K562 (cell line): ENCODE results near the gene PSMA6. TPM values are rescaled to one million over a fixed set of nuclear protein-coding genes. Genes with fewer than 3 reads are reported as not detected.
A peak's percentile ranks its signal among the peaks of the same experiment; 100 is the strongest.

ENCODE experiments used
- CBFA2T2 ChIP-seq: fragments of 450-650 bp; conservative IDR thresholded peaks from 2 replicates; pipeline ENCODE4 v1.6.1; 2017; ENCODE audit warnings: mild to moderate bottlenecking
- CREBBP ChIP-seq: IDR thresholded peaks from one replicate; pipeline ENCODE4 v1.6.1; 2012; ENCODE audit warnings: low read depth, mild to moderate bottlenecking, control low read depth, inconsistent platforms, low read length
- DNMT1 ChIP-seq: fragments of 450-650 bp; IDR thresholded peaks from 2 replicates; pipeline ENCODE4 v1.6.1; 2016; ENCODE audit warnings: antibody characterized with exemption, mild to moderate bottlenecking
- GABPB1 ChIP-seq: sonication (generic); formaldehyde crosslinking; IDR thresholded peaks from 2 replicates; pipeline ENCODE4 v1.8.0; 2022; ENCODE audit warnings: mild to moderate bottlenecking, missing genetic modification reagents
- IRF9 ChIP-seq: fragments of 450-650 bp; IDR thresholded peaks from 2 replicates; pipeline ENCODE4 v1.6.1; 2016; ENCODE audit warnings: missing biosample characterization, missing genetic modification characterization
- JUNB ChIP-seq: fragments of 450-650 bp; formaldehyde crosslinking; conservative IDR thresholded peaks from 2 replicates; pipeline ENCODE4 v1.4.0; 2020; ENCODE audit warnings: mild to moderate bottlenecking
- JUND ChIP-seq, 2 experiments: IDR thresholded peaks; 2 replicates in 1 of 2; 3 replicates in 1 of 2; pipeline ENCODE4 v1.6.1; 2011; ENCODE audit warnings: borderline replicate concordance in 2 of 2, low read depth in 2 of 2, low read length in 2 of 2, improper control_type of control experiment in 1 of 2, missing biosample characterization in 1 of 2, missing genetic modification characterization in 1 of 2, missing genetic modification reagents in 1 of 2
- KAT8 ChIP-seq: fragments of 450-650 bp; IDR thresholded peaks from 2 replicates; pipeline ENCODE4 v1.6.1; 2016; ENCODE audit warnings: low read depth, mild to moderate bottlenecking
- KLF13 ChIP-seq: fragments of 450-650 bp; IDR thresholded peaks from 2 replicates; pipeline ENCODE4 v1.6.1; 2016; ENCODE audit warnings: missing genetic modification characterization, low read depth, mild to moderate bottlenecking, missing compliant biosample characterization, moderate library complexity, borderline replicate concordance
- PHF21A ChIP-seq: fragments of 450-650 bp; IDR thresholded peaks from 2 replicates; pipeline ENCODE4 v1.6.1; 2017; ENCODE audit warnings: low read depth, borderline replicate concordance
- TEAD1 ChIP-seq, 2 experiments: fragments of 450-650 bp in 1 of 2; sonication (generic) in 1 of 2; formaldehyde crosslinking; IDR thresholded peaks; 2 replicates each; pipeline versions ENCODE4 v1.4.0 to v1.8.0; 2020 to 2022; ENCODE audit warnings: mild to moderate bottlenecking in 2 of 2, missing genetic modification reagents in 1 of 2
- VEZF1 ChIP-seq: fragments of 200-800 bp; sonication (Bioruptor generic); IDR thresholded peaks from 2 replicates; pipeline ENCODE4 v1.6.1; 2017; ENCODE audit warnings: missing genetic modification characterization, missing compliant biosample characterization
- ZBTB11 ChIP-seq, 3 experiments: fragments of 200-800 bp in 1 of 3; fragments of 250-450 bp in 1 of 3; fragments of 450-650 bp in 1 of 3; sonication (Bioruptor Pico) in 1 of 3; sonication (Bioruptor generic) in 1 of 3; formaldehyde crosslinking in 1 of 3; IDR thresholded peaks; 2 replicates each; pipeline versions ENCODE4 v1.6.1 to v1.8.0; 2016 to 2022; ENCODE audit warnings: mild to moderate bottlenecking in 2 of 3, missing genetic modification characterization in 2 of 3, missing compliant biosample characterization in 1 of 3, moderate library complexity in 1 of 3
- ZBTB2 ChIP-seq: fragments of 450-650 bp; IDR thresholded peaks from 2 replicates; pipeline ENCODE4 v1.6.1; 2016; ENCODE audit warnings: antibody characterized with exemption
- ZFP1 ChIP-seq: fragments of 450-650 bp; formaldehyde crosslinking; IDR thresholded peaks from 2 replicates; pipeline ENCODE4 v1.4.0; 2020; ENCODE audit warnings: mild to moderate bottlenecking, mixed read lengths
- ZKSCAN1 ChIP-seq: fragments of 150-350 bp; IDR thresholded peaks from 2 replicates; pipeline ENCODE4 v1.6.1; 2016; ENCODE audit warnings: low read depth, low read length
- ZNF707 ChIP-seq: fragments of 250-450 bp; sonication (Bioruptor Pico); conservative IDR thresholded peaks from 2 replicates; pipeline ENCODE4 v1.8.0; 2022; ENCODE audit warnings: inconsistent platforms, mild to moderate bottlenecking, moderate library complexity
- ZNF766 ChIP-seq: fragments of 200-800 bp; sonication (Bioruptor generic); conservative IDR thresholded peaks from 2 replicates; pipeline ENCODE4 v1.6.1; 2016; ENCODE audit warnings: missing genetic modification characterization, missing compliant biosample characterization
- polyA plus RNA-seq, 8 experiments: library from polyadenylated mRNA; depleted of rRNA in 4 of 8; stranded (reverse) in 5 of 8; unstranded in 3 of 8; fragments of >200 nt; fragmentation: Nextera tagmentation in 2 of 8; fragmentation: Illumina TruSeq in 1 of 8; extraction: Ambion mirVana in 2 of 8; extraction: Trizol in 1 of 8; gene quantifications; 2 replicates each; pipeline versions ENCODE4 v1.2.1 to v1.2.3, GENCODE V29; 2011 to 2014; ENCODE audit warnings: inconsistent platforms in 1 of 8, missing spikeins in 1 of 8
- total RNA-seq, 7 experiments: library from RNA; depleted of rRNA in 6 of 7; stranded (reverse); fragments of >200 nt in 6 of 7; fragmentation: Illumina TruSeq in 2 of 7; extraction: Trizol in 2 of 7; gene quantifications; 2 replicates each; pipeline versions ENCODE4 v1.2.1 to v1.2.3, GENCODE V29; 2011 to 2021; ENCODE audit warnings: low replicate concordance in 1 of 7

Gene PSMA6
- total and polyA plus RNA-seq, 9 of the 15 experiments (the other 6 are each of a cell fraction or from before 2014, with no cell fraction given) = 210 to 952 (median 288) TPM

- TF ChIP-seq ZBTB11 (CRISPR knock-in tag; IDR thresholded peaks at IDR 0.05) (0 out of 6 replicates have a peak, but pooled peaks of 1 of the 3 experiments have one; percentile 19), CBFA2T2 (no peak), PHF21A (0 out of 2 replicates have a peak, but pooled peaks have one; percentile 52), GABPB1 (CRISPR knock-in tag) (no peak), IRF9 (no peak), DNMT1 (no peak), JUND (IDR thresholded peaks at IDR 0.05; ENCODE audit: borderline replicate concordance, low read depth, low read length) (peak; percentile 39; the same call in 1 of the 2 replicates), JUND (tag; IDR thresholded peaks at IDR 0.05; ENCODE audit: borderline replicate concordance, low read depth, low read length) (no peak; the same call in 2 of the 3 replicates), CREBBP (no peak), ZBTB2 (peak; percentile 31; the same call in 1 of the 2 replicates), JUNB (no peak), ZKSCAN1 (no peak), ZNF766 (CRISPR knock-in tag) (no peak), ZFP1 (CRISPR knock-in tag) (no peak), KLF13 (no peak), ZNF707 (CRISPR knock-in tag) (no peak), KAT8 (no peak), VEZF1 (CRISPR knock-in tag) (peak; percentile 59; the same call in 1 of the 2 replicates), TEAD1 (CRISPR knock-in tag; IDR thresholded peaks at IDR 0.05) (0 out of 4 replicates have a peak, but pooled peaks of 1 of the 2 experiments have one; percentile 25)
Observed at GRCh38 chr14:35336494-35337268, 44.5 kb downstream of the PSMA6 start (continued).
